Testis (tissue), 2 donors: ENCODE measurements around the gene EHBP1.

Experiments
- CTCF ChIP-seq, 3 experiments: fragments of 450-650 bp in 2 of 3; fragments of 200-600 bp in 1 of 3; sonication (generic) in 1 of 3; IDR thresholded peaks; one replicate each; pipeline ENCODE4 v1.5.1; 2016 to 2019; ENCODE audit warnings: antibody characterized with exemption in 3 of 3, mild to moderate bottlenecking in 2 of 3, moderate library complexity in 1 of 3
- POLR2A ChIP-seq: fragments of 450-650 bp; IDR thresholded peaks from one replicate; pipeline ENCODE4 v1.6.1; 2017; ENCODE audit warnings: antibody characterized with exemption, mild to moderate bottlenecking, moderate library complexity

- TF ChIP-seq CTCF (IDR thresholded peaks at IDR 0.05) (no peak), POLR2A (no peak)
Measured at GRCh38 chr2:62964671-62965070, 259.2 kb downstream of the EHBP1 start.
